WERI-Rb-1 (cell line): ENCODE results near the gene RHPN2.
"Not testable (repeated sequence)": the region's sequence is repeated elsewhere in the genome, so short reads cannot be mapped to it uniquely, and the experiment has no call there.

Experiments
- DNase-seq: peaks from one replicate; pipeline ENCODE4 v3.0.0-alpha.2; 2020
- H3K27ac ChIP-seq: fragments of 250-450 bp; sonication (Bioruptor Pico); 2 replicates; pipeline ENCODE4 v1.5.1; 2020; ENCODE audit warnings: mild to moderate bottlenecking, moderate library complexity
- H3K27me3 ChIP-seq: fragments of 250-450 bp; sonication (Bioruptor Pico); 2 replicates; pipeline ENCODE4 v1.5.1; 2021; ENCODE audit warnings: mild to moderate bottlenecking, low read depth, moderate library complexity; ENCODE audit not compliant: insufficient read depth, severe bottlenecking
- H3K36me3 ChIP-seq: fragments of 250-450 bp; sonication (Bioruptor Pico); 2 replicates; pipeline ENCODE4 v1.5.1; 2020; ENCODE audit warnings: mild to moderate bottlenecking, moderate library complexity
- H3K4me3 ChIP-seq: 2 replicates; pipeline ENCODE4 v1.5.1; 2011; ENCODE audit warnings: low read depth, mild to moderate bottlenecking, control low read depth, low read length
- H3K9me3 ChIP-seq: fragments of 250-450 bp; sonication (Bioruptor Pico); 2 replicates; pipeline ENCODE4 v1.5.1; 2021; ENCODE audit warnings: mild to moderate bottlenecking, moderate library complexity; ENCODE audit not compliant: severe bottlenecking
- CTCF ChIP-seq: IDR thresholded peaks from 2 replicates; pipeline ENCODE4 v1.5.1; 2011; ENCODE audit warnings: low read depth, mild to moderate bottlenecking, control low read depth, inconsistent platforms, low read length

Gene RHPN2

GRCh38 chr19:33029746-33030303 is 34.9 kb downstream of the RHPN2 start:
- H3K4me3 ChIP-seq: no peak overlapping the region
- H3K9me3 ChIP-seq: no peaks in the 10 kb centered on the region
- H3K27ac ChIP-seq: no peak overlapping the region
- no peak for TF ChIP-seq CTCF
- DNase-seq: no peak
- peaks cover 18% of the 10 kb centered on the region; the same call in 1 of the 2 replicates for H3K36me3 ChIP-seq
- H3K27me3 ChIP-seq: no peaks in the 10 kb centered on the region

- DNase-seq, H3K27ac ChIP-seq, H3K27me3 ChIP-seq, H3K4me3 ChIP-seq, H3K9me3 ChIP-seq, H3K36me3 ChIP-seq: not testable (repeated sequence)
These were observed 38.1 kb downstream of the RHPN2 start for GRCh38 chr19:33026602-33027001.

- not testable (repeated sequence) for DNase-seq, H3K4me3 ChIP-seq, H3K27me3 ChIP-seq, H3K36me3 ChIP-seq, H3K9me3 ChIP-seq, H3K27ac ChIP-seq
These were observed 39.0 kb downstream of the RHPN2 start for GRCh38 chr19:33025468-33026238.

GRCh38 chr19:33024398-33024797 is 40.3 kb downstream of the RHPN2 start:
- no peak overlapping the region for H3K27ac ChIP-seq
- no peaks in the 10 kb centered on the region for H3K9me3 ChIP-seq
- no peaks in the 10 kb centered on the region for H3K27me3 ChIP-seq
- DNase-seq: no peak
- no peaks in the 10 kb centered on the region; the same call in 1 of the 2 replicates for H3K36me3 ChIP-seq
- no peak for TF ChIP-seq CTCF
- H3K4me3 ChIP-seq: no peak overlapping the region

DNA sequence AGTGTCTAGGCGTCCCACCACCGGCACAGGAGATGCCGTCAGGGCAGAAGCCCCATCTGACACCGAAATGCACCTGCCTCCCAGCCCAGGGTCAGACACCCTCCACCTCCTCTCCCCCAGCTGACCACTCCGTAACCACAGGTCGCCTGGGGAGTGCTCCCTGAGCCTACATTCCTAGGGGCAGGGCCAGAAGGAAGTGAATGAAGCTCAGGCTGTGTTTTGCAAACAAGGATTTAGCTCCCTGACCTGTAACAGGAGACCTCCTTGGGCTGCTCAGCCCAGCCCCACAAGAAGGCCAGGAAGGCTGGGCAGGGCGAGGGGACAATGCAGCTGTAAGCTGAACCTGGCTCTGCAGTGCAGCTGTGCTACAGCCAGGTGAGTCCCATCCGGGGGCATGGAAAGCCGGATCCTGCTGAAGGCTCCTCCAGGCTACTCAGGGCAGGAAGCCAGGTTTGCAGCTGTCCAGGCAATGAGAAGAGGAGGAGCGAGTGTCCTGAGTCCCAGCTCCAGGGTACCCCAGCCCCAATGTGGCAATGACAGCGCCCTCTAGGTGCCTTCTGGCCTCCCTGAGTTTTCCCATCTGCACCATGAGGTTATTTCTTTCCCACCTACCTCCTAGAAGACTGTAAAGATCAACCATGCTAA is 42.1 kb downstream of the RHPN2 start:
- Histone ChIP-seq H3K27me3 (no peaks in the 10 kb centered on the region), H3K27ac (no peak overlapping the region), H3K36me3 (no peaks in the 10 kb centered on the region; the same call in 1 of the 2 replicates), H3K9me3 (no peaks in the 10 kb centered on the region), H3K4me3 (no peak overlapping the region)
- DNase-seq: no peak
- TF ChIP-seq CTCF: peak; percentile 50

GRCh38 chr19:33010891-33011290 is 53.8 kb downstream of the RHPN2 start:
- not testable (repeated sequence) for H3K9me3 ChIP-seq, DNase-seq, H3K4me3 ChIP-seq, H3K27ac ChIP-seq, H3K27me3 ChIP-seq
- H3K36me3 ChIP-seq: peaks cover 12% of the 10 kb centered on the region

GRCh38 chr19:33008738-33009137 is 56.0 kb downstream of the RHPN2 start:
- no peaks in the 10 kb centered on the region for H3K9me3 ChIP-seq
- peaks cover 12% of the 10 kb centered on the region for H3K36me3 ChIP-seq
- no peak overlapping the region for H3K4me3 ChIP-seq
- H3K27me3 ChIP-seq: no peaks in the 10 kb centered on the region
- H3K27ac ChIP-seq: no peak overlapping the region
- DNase-seq: no peak
- TF ChIP-seq CTCF: no peak
